Esophagus mucosa (tissue), 1 donor: Measurements from ENCODE around the gene RPTOR. TPM values are rescaled to one million over a fixed set of nuclear protein-coding genes. Genes with fewer than 3 reads are reported as not detected.

Source experiments
- ATAC-seq: fragments of 200-7000 bp; cut with Tn5 transposase; one replicate; pipeline ENCODE4 v1.9.1; 2020
- total RNA-seq: library from RNA; stranded (reverse); gene quantifications from one replicate; pipeline ENCODE4 v1.2.4, GENCODE V29; 2023
- donor health status: DM: yes; HTN: yes; CAD: no.

The RPTOR gene
- total RNA-seq, 1 donor from 2014 or later, result 14.9 TPM

GRCh38 chr17:80990921-80991644 lies 446.4 kb downstream of the RPTOR start:
- ATAC-seq, result no peak

GRCh38 chr17:80991645-80992076 lies 447.0 kb downstream of the RPTOR start, which contains the start of gene CHMP6:
Gene CHMP6 (plus strand): TSS chr17:80991841. CDS start chr17:80991919, 78 bp downstream.
- ATAC-seq, result peak; percentile 63

- ATAC-seq, result peak; percentile 14
These were observed 447.7 kb downstream of the RPTOR start for GRCh38 chr17:80992077-80992947.

GRCh38 chr17:80992948-80993624 lies 448.4 kb downstream of the RPTOR start:
- ATAC-seq, result peak; percentile 4

GRCh38 chr17:80995131-80995530 lies 450.5 kb downstream of the RPTOR start:
- no peak for ATAC-seq

- ATAC-seq, result no peak
These were observed 452.0 kb downstream of the RPTOR start for GRCh38 chr17:80996422-80997305.

- no peak for ATAC-seq
These were observed 452.9 kb downstream of the RPTOR start for GRCh38 chr17:80997424-80998117.

GRCh38 chr17:80998118-80998747 lies 453.6 kb downstream of the RPTOR start:
- no peak for ATAC-seq

- no peak for ATAC-seq
These were observed 454.3 kb downstream of the RPTOR start for GRCh38 chr17:80998748-80999535.

- ATAC-seq, result no peak
These were observed 455.1 kb downstream of the RPTOR start for GRCh38 chr17:80999536-81000333.

- no peak for ATAC-seq
These were observed 455.6 kb downstream of the RPTOR start for GRCh38 chr17:81000334-81000630.

- ATAC-seq, result no peak
These were observed 456.2 kb downstream of the RPTOR start for GRCh38 chr17:81000631-81001357.

- ATAC-seq, result no peak
These were observed 457.4 kb downstream of the RPTOR start for GRCh38 chr17:81002013-81002384.

GRCh38 chr17:81002409-81003361 lies 458.0 kb downstream of the RPTOR start:
- ATAC-seq, result peak; percentile 49

GRCh38 chr17:81003711-81004475 lies 459.3 kb downstream of the RPTOR start:
- ATAC-seq, result peak; percentile 36

GRCh38 chr17:81006891-81007290 lies 462.3 kb downstream of the RPTOR start:
- no peak for ATAC-seq

- no peak for ATAC-seq
These were observed 463.5 kb downstream of the RPTOR start for GRCh38 chr17:81008140-81008539.
